Measurements from ENCODE around the gene SERPING1. TPM values are rescaled to one million over a fixed set of nuclear protein-coding genes. Genes with fewer than 3 reads are reported as not detected.

The SERPING1 gene
- total and polyA plus RNA-seq, 2 of the 13 experiments (the other 11 are each of a cell fraction or from before 2014, with no cell fraction given), result 2.0 to 10.4 TPM

GRCh38 chr11:57638005-57638781 is 40.7 kb downstream of the SERPING1 start (continued):
- TF ChIP-seq, protein P1, sequence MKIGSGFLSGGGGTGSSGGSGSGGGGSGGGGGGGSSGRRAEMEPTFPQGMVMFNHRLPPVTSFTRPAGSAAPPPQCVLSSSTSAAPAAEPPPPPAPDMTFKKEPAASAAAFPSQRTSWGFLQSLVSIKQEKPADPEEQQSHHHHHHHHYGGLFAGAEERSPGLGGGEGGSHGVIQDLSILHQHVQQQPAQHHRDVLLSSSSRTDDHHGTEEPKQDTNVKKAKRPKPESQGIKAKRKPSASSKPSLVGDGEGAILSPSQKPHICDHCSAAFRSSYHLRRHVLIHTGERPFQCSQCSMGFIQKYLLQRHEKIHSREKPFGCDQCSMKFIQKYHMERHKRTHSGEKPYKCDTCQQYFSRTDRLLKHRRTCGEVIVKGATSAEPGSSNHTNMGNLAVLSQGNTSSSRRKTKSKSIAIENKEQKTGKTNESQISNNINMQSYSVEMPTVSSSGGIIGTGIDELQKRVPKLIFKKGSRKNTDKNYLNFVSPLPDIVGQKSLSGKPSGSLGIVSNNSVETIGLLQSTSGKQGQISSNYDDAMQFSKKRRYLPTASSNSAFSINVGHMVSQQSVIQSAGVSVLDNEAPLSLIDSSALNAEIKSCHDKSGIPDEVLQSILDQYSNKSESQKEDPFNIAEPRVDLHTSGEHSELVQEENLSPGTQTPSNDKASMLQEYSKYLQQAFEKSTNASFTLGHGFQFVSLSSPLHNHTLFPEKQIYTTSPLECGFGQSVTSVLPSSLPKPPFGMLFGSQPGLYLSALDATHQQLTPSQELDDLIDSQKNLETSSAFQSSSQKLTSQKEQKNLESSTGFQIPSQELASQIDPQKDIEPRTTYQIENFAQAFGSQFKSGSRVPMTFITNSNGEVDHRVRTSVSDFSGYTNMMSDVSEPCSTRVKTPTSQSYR (CRISPR knock-in tag; IDR thresholded peaks at IDR 0.05; ENCODE audit: borderline replicate concordance), result 0 out of 2 replicates have a peak, but pooled peaks have one; percentile 25
- TF ChIP-seq ZNF747 (CRISPR knock-in tag; IDR thresholded peaks at IDR 0.05; ENCODE audit: borderline replicate concordance) (no peak), MAX (IDR thresholded peaks at IDR 0.05) (no peak), TBP (CRISPR knock-in tag; IDR thresholded peaks at IDR 0.05) (no peak), HOXA9 (CRISPR knock-in tag; IDR thresholded peaks at IDR 0.05; ENCODE audit: borderline replicate concordance) (no peak), RBFOX2 (IDR thresholded peaks at IDR 0.05; ENCODE audit: low read depth, low read length) (peak; percentile 42; the same call in 1 of the 2 replicates), MAFG (CRISPR knock-in tag; IDR thresholded peaks at IDR 0.05) (no peak), WIZ (CRISPR knock-in tag; IDR thresholded peaks at IDR 0.05) (no peak), PCBP1 (IDR thresholded peaks at IDR 0.05; ENCODE audit: borderline replicate concordance, low read depth, low read length) (no peak), CENPT (CRISPR knock-in tag; IDR thresholded peaks at IDR 0.05; ENCODE audit: low read depth) (no peak), ZNF672 (CRISPR knock-in tag; IDR thresholded peaks at IDR 0.05) (no peak), RBM22 (optimal IDR thresholded peaks at IDR 0.05; ENCODE audit: low read length) (no peak), GABPB1 (CRISPR knock-in tag; IDR thresholded peaks at IDR 0.05) (peak; percentile 27; the same call in 1 of the 2 replicates)
- TF ChIP-seq, protein P2, sequence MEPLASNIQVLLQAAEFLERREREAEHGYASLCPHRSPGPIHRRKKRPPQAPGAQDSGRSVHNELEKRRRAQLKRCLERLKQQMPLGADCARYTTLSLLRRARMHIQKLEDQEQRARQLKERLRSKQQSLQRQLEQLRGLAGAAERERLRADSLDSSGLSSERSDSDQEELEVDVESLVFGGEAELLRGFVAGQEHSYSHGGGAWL (CRISPR knock-in tag; IDR thresholded peaks at IDR 0.05), result 0 out of 2 replicates have a peak, but pooled peaks have one; percentile 9
